HG03045 (cell line): ENCODE results near the gene SLC39A11.

Source experiments
- ATAC-seq: cut with Tn5 transposase; IDR thresholded peaks from one replicate; pipeline ENCODE4 v1.9.1; 2021; ENCODE audit warnings: mild to moderate bottlenecking, moderate library complexity; ENCODE audit not compliant: unreplicated experiment

SLC39A11 gene

DNA sequence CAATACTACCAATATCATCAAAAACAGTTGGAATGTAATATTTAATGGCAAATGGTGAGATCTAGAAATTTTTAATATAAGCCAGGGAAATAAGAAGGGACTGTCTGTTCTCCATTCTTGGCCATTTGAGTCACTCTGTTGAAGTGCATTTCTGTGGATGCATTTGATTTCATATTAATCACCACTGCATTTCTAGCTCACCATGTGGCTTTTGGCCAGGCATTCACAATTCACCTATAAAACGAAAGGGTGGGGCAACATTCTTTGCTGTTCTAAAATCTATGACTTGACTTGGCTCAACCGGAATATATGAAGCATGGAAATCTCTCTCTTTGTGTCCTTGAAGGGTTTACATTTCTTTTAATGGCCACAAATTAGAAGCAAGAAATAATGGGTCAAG, 483.0 kb downstream of the SLC39A11 start:
- ATAC-seq, result no peak

GRCh38 chr17:72608436-72608835, 484.1 kb downstream of the SLC39A11 start:
- ATAC-seq, result no peak

DNA sequence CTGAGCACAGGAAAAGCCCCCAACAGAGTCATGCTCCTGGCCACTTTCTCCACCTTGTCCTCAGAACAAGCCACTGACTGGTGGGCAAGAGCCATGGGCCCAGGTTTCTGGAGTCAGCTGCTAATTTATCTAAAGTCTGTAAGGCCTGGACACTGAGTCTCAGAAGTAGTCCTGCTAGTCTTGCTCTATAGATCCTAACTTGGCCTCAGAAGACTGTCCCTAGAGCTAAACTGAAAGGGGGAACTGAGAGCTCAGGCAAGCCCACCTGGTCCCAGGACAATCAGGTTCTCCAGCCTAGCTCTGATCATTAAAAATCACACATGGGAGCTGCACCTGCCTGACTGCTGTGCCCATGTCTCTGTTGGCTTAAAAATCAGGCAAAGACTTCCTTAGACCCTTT, 485.8 kb downstream of the SLC39A11 start:
- no peak for ATAC-seq

DNA sequence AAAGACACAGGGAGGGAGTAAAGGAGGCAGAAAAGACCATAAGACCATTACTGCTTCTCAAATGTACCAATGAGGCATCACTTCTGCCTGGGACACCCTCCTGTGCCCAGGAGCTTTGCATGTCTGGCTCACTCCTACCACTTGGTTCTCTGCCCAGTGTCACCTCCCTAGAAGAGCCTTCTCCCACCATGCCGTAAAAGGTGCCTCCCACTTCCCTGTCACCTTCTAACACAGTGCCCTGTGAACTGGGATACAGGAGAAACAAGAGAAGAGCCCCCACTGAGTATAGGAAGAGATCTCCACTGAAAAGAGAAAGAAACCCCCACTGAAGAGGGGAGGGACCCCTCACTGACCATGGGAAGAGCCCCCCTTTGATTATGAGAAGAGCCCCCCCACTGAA, 486.9 kb downstream of the SLC39A11 start:
- ATAC-seq, result no peak

GRCh38 chr17:72604518-72604917, 488.0 kb downstream of the SLC39A11 start:
- ATAC-seq, result no peak

DNA sequence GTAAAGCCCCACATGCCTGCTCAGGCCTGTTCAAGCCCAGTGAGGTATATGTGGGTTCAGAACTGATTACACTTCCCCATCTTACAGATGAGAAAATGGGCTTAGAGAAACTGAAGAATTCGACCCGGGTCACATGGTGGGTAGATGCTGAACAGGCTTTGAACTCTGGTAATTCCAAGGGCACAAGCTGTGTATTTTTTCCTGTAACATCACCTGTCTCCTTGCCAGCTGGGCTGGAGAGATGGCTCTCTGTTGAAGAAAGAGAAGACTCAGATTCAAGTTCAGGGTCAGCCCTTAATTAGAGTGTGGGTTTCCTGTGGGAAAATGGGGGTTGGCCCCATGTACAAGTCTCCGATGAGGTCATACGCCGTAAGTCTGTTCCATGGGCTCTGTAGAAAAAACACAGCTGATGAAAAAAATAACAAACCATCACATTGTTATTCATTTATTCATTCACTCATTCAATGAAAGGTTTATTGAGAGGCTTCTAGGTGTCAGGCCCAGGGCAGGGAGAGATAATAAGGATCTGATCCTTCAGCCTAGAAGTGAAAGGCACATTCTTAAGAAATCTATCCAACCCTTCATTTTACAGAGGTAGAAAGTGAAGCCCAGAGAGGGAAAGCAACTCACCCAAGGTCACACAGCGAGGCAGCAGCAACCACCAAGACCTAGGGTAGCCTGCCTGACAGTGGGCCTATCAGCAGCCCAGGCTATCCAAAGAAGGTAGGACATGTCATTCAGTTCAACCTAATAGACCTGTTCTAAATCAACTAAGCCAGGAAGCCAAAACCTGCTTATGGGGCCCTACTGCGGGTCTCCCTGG, 488.9 kb downstream of the SLC39A11 start:
- no peak for ATAC-seq

- ATAC-seq, result no peak
Observed at GRCh38 chr17:72602517-72603419, 489.7 kb downstream of the SLC39A11 start.

DNA sequence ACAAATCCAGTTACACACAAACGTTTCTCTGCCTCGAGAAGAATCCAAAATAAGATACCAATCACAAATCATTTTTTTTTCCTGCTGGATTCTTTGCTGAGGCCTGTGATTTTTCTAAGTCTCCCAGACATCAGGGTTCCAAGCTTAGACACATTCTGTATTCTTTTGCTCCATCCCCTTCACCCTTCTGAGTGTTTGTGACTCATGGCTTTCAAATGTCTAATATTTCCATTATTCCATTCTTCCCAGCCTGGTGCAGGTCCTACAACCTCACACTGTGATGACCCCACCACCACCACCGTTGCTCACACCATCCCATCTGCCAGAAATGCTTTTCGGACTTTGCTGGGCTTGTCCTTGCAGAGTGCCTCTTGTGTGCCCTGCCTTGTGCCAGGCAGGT, 491.6 kb downstream of the SLC39A11 start:
- ATAC-seq, result no peak

DNA sequence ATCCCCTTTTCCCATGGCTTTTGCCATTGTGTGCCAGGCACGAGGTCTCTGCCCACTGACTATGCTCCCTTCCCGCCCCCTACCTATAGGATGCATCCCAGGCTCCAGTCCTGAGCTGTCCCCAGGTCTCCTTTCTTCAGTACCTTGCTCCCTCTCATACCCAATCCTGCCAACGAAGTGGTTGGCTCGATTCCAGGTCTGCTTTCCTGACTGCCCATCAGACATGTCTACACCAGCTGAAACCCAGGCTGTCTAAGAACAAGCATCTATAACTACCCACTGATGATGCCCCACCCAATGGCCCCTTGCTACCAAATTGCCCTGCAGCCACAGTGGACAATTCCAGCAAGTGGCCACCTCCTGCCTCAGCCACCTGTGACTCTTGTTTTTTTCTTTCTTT, 492.6 kb downstream of the SLC39A11 start:
- ATAC-seq, result no peak

DNA sequence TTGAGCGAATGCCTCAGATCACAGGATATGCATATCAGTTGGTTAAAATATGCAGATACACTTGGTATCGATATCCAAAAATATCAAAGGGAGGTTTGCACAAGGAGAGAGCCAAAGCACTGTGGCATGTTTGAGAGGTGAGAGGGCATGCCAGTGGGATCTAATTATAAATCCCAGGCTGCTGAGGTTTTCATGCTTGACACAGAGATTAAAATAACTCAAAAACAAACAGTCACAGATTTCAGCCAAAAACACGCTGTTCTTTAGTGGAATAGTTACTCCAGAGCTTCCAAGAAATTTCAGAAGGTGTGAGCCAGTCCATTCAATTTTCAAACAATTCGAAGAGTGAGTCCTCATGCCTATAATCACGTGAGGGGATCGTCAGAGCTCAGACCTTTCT, 493.8 kb downstream of the SLC39A11 start:
- no peak for ATAC-seq

GRCh38 chr17:72597354-72598087, 495.0 kb downstream of the SLC39A11 start:
- no peak for ATAC-seq
